IMR-90 (cell line): ENCODE measurements around the gene TPPP3. TPM values are rescaled to one million over a fixed set of nuclear protein-coding genes. Genes with fewer than 3 reads are reported as not detected.

Experiments used
- ATAC-seq: fragments of 200-7000 bp; cut with Tn5 transposase; 2 replicates; pipeline ENCODE4 v1.9.1; 2020; ENCODE audit warnings: low read depth, mild to moderate bottlenecking, moderate library complexity
- BruUV-seq: library from RNA; stranded (reverse); fragments of 400-500 nt; replicated peaks from 2 replicates; lab custom pipeline; 2021; lab: Mats Ljungman, UMichigan
- CTCF ChIA-PET: fragments of 300-600 bp; formaldehyde crosslinking; extraction: SDS; loops from one replicate; lab custom pipeline; 2021; ENCODE audit warnings: antibody characterized with exemption; lab: Yijun Ruan, JAX
- POLR2A ChIA-PET: fragments of 300-600 bp; sonication (Branson Sonifier 250); formaldehyde crosslinking; loops from one replicate; lab custom pipeline; 2022; ENCODE audit warnings: antibody characterized with exemption; ENCODE audit not compliant: unreplicated experiment; lab: Charles Lee
- DNase-seq: peaks from one replicate; pipeline ENCODE4 v3.0.0; 2013
- H2AFZ ChIP-seq: replicated peaks from 2 replicates; pipeline ENCODE3; 2013; ENCODE audit warnings: low read length, mild to moderate bottlenecking; ENCODE audit not compliant: poor library complexity
- H2AK5ac ChIP-seq: 2 replicates; pipeline ENCODE4 v1.6.1; 2013; ENCODE audit warnings: low read depth, low read length, inconsistent platforms
- H2AK9ac ChIP-seq: replicated peaks from 2 replicates; pipeline ENCODE3; 2013; ENCODE audit warnings: mild to moderate bottlenecking, low read depth, low read length, moderate library complexity; ENCODE audit not compliant: poor library complexity
- H2BK120ac ChIP-seq: 2 replicates; pipeline ENCODE4 v1.6.1; 2013; ENCODE audit warnings: low read depth, low read length, inconsistent platforms
- H2BK15ac ChIP-seq: 3 replicates; pipeline ENCODE4 v1.6.1; 2013; ENCODE audit warnings: low read depth, low read length, inconsistent platforms
- H2BK20ac ChIP-seq: 2 replicates; pipeline ENCODE4 v1.6.1; 2013; ENCODE audit warnings: low read depth, mild to moderate bottlenecking, inconsistent platforms, low read length, moderate library complexity
- H2BK5ac ChIP-seq: 2 replicates; pipeline ENCODE4 v1.6.1; 2013; ENCODE audit warnings: mild to moderate bottlenecking, low read depth, low read length, inconsistent platforms; ENCODE audit not compliant: poor library complexity, severe bottlenecking
- H3K14ac ChIP-seq: replicated peaks from 2 replicates; pipeline ENCODE4 v1.6.1; 2013; ENCODE audit warnings: low read depth, low read length, inconsistent platforms
- H3K18ac ChIP-seq: 2 replicates; pipeline ENCODE4 v1.6.1; 2013; ENCODE audit warnings: low read depth, low read length, control low read depth
- H3K23ac ChIP-seq: 2 replicates; pipeline ENCODE4 v1.6.1; 2013; ENCODE audit warnings: low read depth, low read length, inconsistent platforms
- H3K27ac ChIP-seq: 2 replicates; pipeline ENCODE4 v1.5.1; 2013; ENCODE audit warnings: mild to moderate bottlenecking, control low read depth, low read length; ENCODE audit not compliant: insufficient read depth
- H3K27me3 ChIP-seq: 2 replicates; pipeline ENCODE4 v1.6.1; 2013; ENCODE audit warnings: low read length; ENCODE audit not compliant: control insufficient read depth, insufficient read depth
- H3K36me3 ChIP-seq: 2 replicates; pipeline ENCODE4 v1.6.1; 2013; ENCODE audit warnings: low read length, mixed read lengths; ENCODE audit not compliant: control insufficient read depth, insufficient read depth
- H3K4ac ChIP-seq: 2 replicates; pipeline ENCODE4 v1.6.1; 2013; ENCODE audit warnings: low read depth, low read length, inconsistent platforms
- H3K4me1 ChIP-seq: 2 replicates; pipeline ENCODE4 v1.6.1; 2013; ENCODE audit warnings: low read length, mixed read lengths; ENCODE audit not compliant: control insufficient read depth, insufficient read depth
- H3K4me2 ChIP-seq: 2 replicates; pipeline ENCODE4 v1.6.1; 2013; ENCODE audit warnings: low read depth, mild to moderate bottlenecking, control low read depth, low read length, moderate library complexity
- H3K4me3 ChIP-seq: 2 replicates; pipeline ENCODE4 v1.5.1; 2013; ENCODE audit warnings: low read depth, mild to moderate bottlenecking, control low read depth, low read length, moderate library complexity; ENCODE audit not compliant: insufficient read depth
- H3K56ac ChIP-seq: 2 replicates; pipeline ENCODE4 v1.6.1; 2013; ENCODE audit warnings: low read length, inconsistent platforms; ENCODE audit not compliant: insufficient read depth; ENCODE audit errors: extremely low read depth
- H3K79me1 ChIP-seq, 2 experiments: 2 replicates each; pipeline ENCODE4 v1.6.1; 2013; ENCODE audit warnings: low read length in 2 of 2, inconsistent platforms in 1 of 2, low read depth in 1 of 2
- H3K9ac ChIP-seq: 2 replicates; pipeline ENCODE4 v1.6.1; 2013; ENCODE audit warnings: low read depth, low read length, control low read depth
- H3K9me1 ChIP-seq: 2 replicates; pipeline ENCODE4 v1.6.1; 2013; ENCODE audit warnings: low read length, inconsistent platforms; ENCODE audit not compliant: insufficient read depth
- H3K9me3 ChIP-seq: 2 replicates; pipeline ENCODE4 v1.6.1; 2013; ENCODE audit warnings: low read length; ENCODE audit not compliant: control insufficient read depth, insufficient read depth
- H4K20me1 ChIP-seq: 2 replicates; pipeline ENCODE4 v1.6.1; 2013; ENCODE audit warnings: low read length, inconsistent platforms; ENCODE audit not compliant: insufficient read depth
- H4K5ac ChIP-seq: 2 replicates; pipeline ENCODE4 v1.6.1; 2013; ENCODE audit warnings: mild to moderate bottlenecking, low read depth, low read length, control low read depth
- H4K8ac ChIP-seq, 2 experiments: 2 replicates each; pipeline ENCODE4 v1.6.1; 2013; ENCODE audit warnings: low read depth in 2 of 2, low read length in 2 of 2, control low read depth in 1 of 2, inconsistent platforms in 1 of 2
- H4K91ac ChIP-seq: 2 replicates; pipeline ENCODE4 v1.6.1; 2013; ENCODE audit warnings: low read depth, low read length, inconsistent platforms; ENCODE audit not compliant: insufficient read depth
- FOS ChIP-seq: fragments of 150-350 bp; IDR thresholded peaks from 2 replicates; pipeline ENCODE4 v1.6.1; 2016; ENCODE audit warnings: low read depth, low read length
- MAFK ChIP-seq: IDR thresholded peaks from 2 replicates; pipeline ENCODE4 v1.6.1; 2012; ENCODE audit warnings: low read depth, low read length, improper control_type of control experiment
- MAZ ChIP-seq: IDR thresholded peaks from 2 replicates; pipeline ENCODE4 v1.6.1; 2012; ENCODE audit warnings: low read depth, mild to moderate bottlenecking, low read length, improper control_type of control experiment, moderate library complexity, borderline replicate concordance
- RAD21 ChIP-seq: IDR thresholded peaks from 2 replicates; pipeline ENCODE4 v1.6.1; 2012; ENCODE audit warnings: low read length, improper control_type of control experiment
- RCOR1 ChIP-seq: IDR thresholded peaks from 2 replicates; pipeline ENCODE4 v1.6.1; 2012; ENCODE audit warnings: mild to moderate bottlenecking, low read length, improper control_type of control experiment; ENCODE audit not compliant: insufficient replicate concordance
- WGBS, 2 experiments: methylation state at CpG; one replicate each; pipeline versions ENCODE4 v1.1.5 to v1.1.7; 2013; ENCODE audit warnings: missing lambda C conversion rate in 2 of 2; ENCODE audit not compliant: insufficient read length in 1 of 2; ENCODE audit errors: extremely low coverage in 2 of 2; 5-methylcytosine and 5-hydroxymethylcytosine counted together
- dilution Hi-C: fragments of 300-500 bp; cut with HindIII; formaldehyde crosslinking; loops from one replicate; pipeline ENCODE4 v1.14.3; 2018; ENCODE audit warnings: low sequenced_read_pairs; ENCODE audit not compliant: unreplicated experiment
- in situ Hi-C: fragments of 300-500 bp; cut with MboI; formaldehyde crosslinking; loops from 3 replicates; pipeline ENCODE4 v1.14.3; 2019; ENCODE audit warnings: low sequenced_read_pairs, inconsistent platforms, mixed read lengths
- intact Hi-C: fragments of 100-400 bp; cut with micrococcal nuclease; formaldehyde crosslinking; loops from 2 replicates; pipeline ENCODE4 v1.10.0; 2022
- polyA plus RNA-seq, 3 experiments: library from polyadenylated mRNA; depleted of rRNA; stranded (reverse); fragments of >200 nt; gene quantifications; 2 replicates each; pipeline ENCODE4 v1.2.3, GENCODE V29; 2012; ENCODE audit warnings: low replicate concordance in 1 of 3
- total RNA-seq: library from RNA; depleted of rRNA; stranded (reverse); fragments of >200 nt; gene quantifications from 2 replicates; pipeline ENCODE4 v1.2.3, GENCODE V29; 2012

TPPP3 gene
- total and polyA plus RNA-seq, 2 of the 4 experiments (the other 2 are of a cell fraction), result 0.54 to 2.4 TPM

- CTCF ChIA-PET, result no interaction called here
- 45% methylated on average over 2 of the region's 13 CpGs; no CpG with 5 or more reads in 1 of the 2 experiments for WGBS, 2 experiments
- 0 out of 2 replicates have a peak overlapping the region, but pooled peaks have one; percentile 35 for H2AK5ac ChIP-seq
- H3K9me3 ChIP-seq, result no peaks in the 10 kb centered on the region
- H3K4me1 ChIP-seq, result peaks cover 5% of the 10 kb centered on the region; the same call in 1 of the 2 replicates
- H3K23ac ChIP-seq, result peak overlapping the region; percentile 24; the same call in 1 of the 2 replicates
- ATAC-seq (no peak), DNase-seq (no peak)
- POLR2A ChIA-PET, result interaction anchor here (0.6 kb wide), 1 partner anchor 9 kb away, joined by 3 read pairs; no protein-coding TSS in a partner anchor
- TF ChIP-seq RCOR1 (no peak), RAD21 (no peak), MAFK (no peak), MAZ (no peak), FOS (no peak)
- in situ Hi-C loops (no loop called here), dilution Hi-C loops (no loop called here), intact Hi-C loops (no loop called here)
- H3K9me1 ChIP-seq, result peaks cover 3% of the 10 kb centered on the region; the same call in 1 of the 2 replicates
- H4K5ac ChIP-seq, result no peak overlapping the region
- peak overlapping the region; percentile 87 for H2AFZ ChIP-seq
- H3K4me3 ChIP-seq, result peak overlapping the region; percentile 42; the same call in 1 of the 2 replicates
- H4K91ac ChIP-seq, result no peak overlapping the region
- H2BK20ac ChIP-seq, result no peak overlapping the region
- no peak overlapping the region for H3K18ac ChIP-seq
- no peak overlapping the region for H3K14ac ChIP-seq
- no peak overlapping the region for H3K27ac ChIP-seq
- peaks cover 12% of the 10 kb centered on the region; the same call in 1 of the 2 replicates for H4K20me1 ChIP-seq
- no peak overlapping the region for H3K4ac ChIP-seq
- H3K79me1 ChIP-seq, result no peaks in the 10 kb centered on the region
- H3K4me2 ChIP-seq, result peak overlapping the region; percentile 81
- no peak overlapping the region for H2BK15ac ChIP-seq
- no TSS peak for BruUV-seq
- H3K27me3 ChIP-seq, result peaks cover 29% of the 10 kb centered on the region
- H3K36me3 ChIP-seq, result peaks cover 8% of the 10 kb centered on the region; the same call in 1 of the 2 replicates
- H2BK120ac ChIP-seq, result no peak overlapping the region
- no peak overlapping the region for H2BK5ac ChIP-seq
- H2AK9ac ChIP-seq, result peak overlapping the region; percentile 28
- H4K8ac ChIP-seq, result no peak overlapping the region
- no peak overlapping the region for H3K56ac ChIP-seq
- no peak overlapping the region for H3K9ac ChIP-seq
Measured at GRCh38 chr16:67431775-67432505, 38.6 kb upstream of the TPPP3 start.
